Tibial nerve (tissue), 4 donors: Measurements from ENCODE around the gene SLC39A10. TPM values are rescaled to one million over a fixed set of nuclear protein-coding genes. Genes with fewer than 3 reads are reported as not detected.
A peak's percentile ranks its signal among the peaks of the same experiment; 100 is the strongest.

Experiments
- DNase-seq, 2 donors: peaks; one replicate each; pipeline ENCODE4 v3.0.0-alpha.2; 2019; ENCODE audit warnings: low spot score in 2 of 2
- H3K27ac ChIP-seq, 4 donors: fragments of 200-600 bp; sonication (generic) in 3 of 4; one replicate each; pipeline ENCODE4 v1.5.1; 2017 to 2019; ENCODE audit warnings: mild to moderate bottlenecking in 1 of 4
- H3K27me3 ChIP-seq, 2 donors: fragments of 200-600 bp; sonication (generic) in 1 of 2; one replicate each; pipeline versions ENCODE4 v1.5.1 to v1.6.0; 2017 to 2019
- H3K36me3 ChIP-seq, 3 donors: fragments of 200-600 bp; sonication (generic); one replicate each; pipeline ENCODE4 v1.5.1; 2018 to 2019
- H3K4me1 ChIP-seq, 4 donors: fragments of 200-600 bp; sonication (generic) in 3 of 4; one replicate each; pipeline ENCODE4 v1.5.1; 2017 to 2019
- H3K4me3 ChIP-seq, 4 donors: fragments of 200-600 bp; sonication (generic) in 3 of 4; one replicate each; pipeline ENCODE4 v1.5.1; 2017 to 2019; ENCODE audit warnings: mild to moderate bottlenecking in 1 of 4, moderate library complexity in 1 of 4
- H3K9me3 ChIP-seq, 4 donors: fragments of 200-600 bp; sonication (generic) in 3 of 4; one replicate each; pipeline ENCODE4 v1.5.1; 2017 to 2019
- EP300 ChIP-seq, 2 donors: sonication (generic); formaldehyde crosslinking; IDR thresholded peaks; one replicate each; pipeline ENCODE4 v1.6.1; 2017; ENCODE audit warnings: antibody characterized with exemption in 2 of 2, mild to moderate bottlenecking in 1 of 2
- POLR2A ChIP-seq, 2 donors: fragments of 450-650 bp; IDR thresholded peaks; one replicate each; pipeline ENCODE4 v1.6.1; 2017; ENCODE audit warnings: antibody characterized with exemption in 2 of 2, mild to moderate bottlenecking in 2 of 2, moderate library complexity in 2 of 2
- WGBS, 2 donors: methylation state at CpG; one replicate each; pipeline ENCODE4 v1.1.5; 2018; 5-methylcytosine and 5-hydroxymethylcytosine counted together
- total RNA-seq, 4 donors: library from RNA; depleted of rRNA; stranded (reverse); fragments of >200 nt; gene quantifications; one replicate each; pipeline ENCODE4 v1.1.0, GENCODE V29; 2016
- TF ChIP-seq, protein P1 (sequence below), 5 experiments: fragments of 200-600 bp in 3 of 5; fragments of 450-650 bp in 2 of 5; sonication (generic) in 3 of 5; IDR thresholded peaks; one replicate each; pipeline ENCODE4 v1.5.1; 2016 to 2019; ENCODE audit warnings: antibody characterized with exemption in 5 of 5, mild to moderate bottlenecking in 3 of 5, moderate library complexity in 2 of 5

SLC39A10 gene
- total RNA-seq, 4 donors from 2014 or later: 17.7 to 24.9 (median 20.7) TPM

DNA sequence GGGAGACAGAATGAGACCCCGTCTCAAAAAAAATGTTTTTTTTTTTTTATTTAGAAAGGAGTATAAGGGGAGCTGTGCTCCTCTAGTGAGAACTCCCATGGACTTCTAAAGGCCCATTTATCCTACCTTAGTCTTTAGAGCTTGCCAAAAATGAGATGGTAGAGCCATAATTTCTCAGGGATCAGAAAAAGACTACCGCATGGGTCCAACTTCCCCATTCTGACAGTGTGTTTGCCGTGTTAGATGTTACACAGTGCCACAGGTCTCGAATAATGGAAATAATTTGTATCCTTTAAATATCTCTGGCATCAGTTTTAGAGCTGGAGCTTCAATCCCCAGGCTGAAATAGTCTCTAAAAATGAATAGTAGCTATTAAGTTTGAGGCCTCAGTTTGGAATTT, 6.0 kb upstream of the SLC39A10 start:
- 86% methylated on average over 4 of the region's 4 CpGs for WGBS, 2 donors
- peak overlapping the region in 1 of 4 donors; percentile 27 for H3K27ac ChIP-seq
- H3K4me3 ChIP-seq: no peak overlapping the region
- H3K27me3 ChIP-seq: no peaks in the 10 kb centered on the region
- no peaks in the 10 kb centered on the region for H3K4me1 ChIP-seq
- H3K36me3 ChIP-seq: no peaks in the 10 kb centered on the region
- no peak for DNase-seq
- no peaks in the 10 kb centered on the region for H3K9me3 ChIP-seq
- TF ChIP-seq POLR2A (IDR thresholded peaks at IDR 0.05) (no peak), EP300 (IDR thresholded peaks at IDR 0.05) (no peak)
- TF ChIP-seq, protein P1, sequence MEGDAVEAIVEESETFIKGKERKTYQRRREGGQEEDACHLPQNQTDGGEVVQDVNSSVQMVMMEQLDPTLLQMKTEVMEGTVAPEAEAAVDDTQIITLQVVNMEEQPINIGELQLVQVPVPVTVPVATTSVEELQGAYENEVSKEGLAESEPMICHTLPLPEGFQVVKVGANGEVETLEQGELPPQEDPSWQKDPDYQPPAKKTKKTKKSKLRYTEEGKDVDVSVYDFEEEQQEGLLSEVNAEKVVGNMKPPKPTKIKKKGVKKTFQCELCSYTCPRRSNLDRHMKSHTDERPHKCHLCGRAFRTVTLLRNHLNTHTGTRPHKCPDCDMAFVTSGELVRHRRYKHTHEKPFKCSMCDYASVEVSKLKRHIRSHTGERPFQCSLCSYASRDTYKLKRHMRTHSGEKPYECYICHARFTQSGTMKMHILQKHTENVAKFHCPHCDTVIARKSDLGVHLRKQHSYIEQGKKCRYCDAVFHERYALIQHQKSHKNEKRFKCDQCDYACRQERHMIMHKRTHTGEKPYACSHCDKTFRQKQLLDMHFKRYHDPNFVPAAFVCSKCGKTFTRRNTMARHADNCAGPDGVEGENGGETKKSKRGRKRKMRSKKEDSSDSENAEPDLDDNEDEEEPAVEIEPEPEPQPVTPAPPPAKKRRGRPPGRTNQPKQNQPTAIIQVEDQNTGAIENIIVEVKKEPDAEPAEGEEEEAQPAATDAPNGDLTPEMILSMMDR (IDR thresholded peaks at IDR 0.05): no peak

DNA sequence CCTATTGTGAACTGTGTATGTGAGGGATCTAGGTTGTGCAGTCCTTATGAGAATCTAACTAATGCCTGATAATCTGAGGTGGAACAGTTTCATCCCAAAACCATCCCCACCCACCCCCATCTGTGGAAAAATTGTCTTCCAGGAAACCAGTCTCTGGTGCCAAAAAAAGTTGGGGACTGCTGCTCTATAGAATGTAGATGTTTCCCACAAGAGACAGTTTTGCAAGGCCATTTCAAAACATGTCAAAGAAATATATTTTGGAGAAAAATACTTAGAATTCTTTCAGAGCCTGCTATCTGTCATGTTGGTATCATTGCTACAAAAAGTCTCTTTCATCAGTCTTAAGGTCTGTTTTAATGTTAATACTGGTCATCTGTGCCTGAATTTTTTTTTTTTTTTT, 4.1 kb upstream of the SLC39A10 start:
- Histone ChIP-seq H3K27ac (no peak overlapping the region), H3K4me3 (no peak overlapping the region), H3K4me1 (no peaks in the 10 kb centered on the region), H3K27me3 (no peaks in the 10 kb centered on the region), H3K36me3 (no peaks in the 10 kb centered on the region), H3K9me3 (no peaks in the 10 kb centered on the region)
- TF ChIP-seq, protein P1 (IDR thresholded peaks at IDR 0.05): no peak
- no peak for TF ChIP-seq POLR2A (IDR thresholded peaks at IDR 0.05)
- no peak for TF ChIP-seq EP300 (IDR thresholded peaks at IDR 0.05)
- DNase-seq: no peak

DNA sequence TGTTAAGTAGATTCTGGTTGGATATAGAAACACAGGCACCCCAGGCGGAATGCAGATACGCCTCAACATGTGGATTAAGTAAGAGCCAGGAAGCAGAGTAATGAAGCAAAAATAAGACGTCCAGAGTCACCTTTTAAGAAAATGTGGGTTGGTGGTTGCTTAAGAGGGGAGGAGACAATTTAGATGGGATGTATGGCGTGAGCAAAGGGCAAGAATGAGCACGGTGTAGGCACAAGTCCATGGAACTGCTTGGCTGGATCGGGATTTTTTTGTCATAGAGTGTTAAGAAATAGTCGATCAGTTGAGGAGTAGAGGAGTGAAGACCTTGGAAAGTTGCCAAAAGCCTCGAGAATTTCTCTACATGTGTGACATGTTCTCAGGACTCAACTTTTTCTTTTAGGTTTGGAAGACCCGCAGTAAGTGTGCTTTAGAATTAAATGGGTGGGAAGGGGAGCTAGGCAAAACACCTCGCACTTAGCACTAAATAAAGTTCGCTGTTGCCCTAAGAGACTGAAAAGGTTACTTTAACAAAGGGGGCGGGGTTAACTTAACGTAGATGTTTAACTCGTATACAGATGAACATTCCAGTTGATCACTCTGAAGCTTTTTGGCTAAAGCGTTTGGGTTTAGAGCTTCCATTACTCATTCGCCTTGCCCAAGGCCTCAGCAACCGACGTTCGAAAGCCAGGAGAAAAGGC, 716 bp upstream of the SLC39A10 start:
- TF ChIP-seq POLR2A (IDR thresholded peaks at IDR 0.05) (no peak), EP300 (IDR thresholded peaks at IDR 0.05) (no peak)
- DNase-seq: peak in 1 of 2 donors; percentile 14
- no peaks in the 10 kb centered on the region for H3K36me3 ChIP-seq
- H3K4me1 ChIP-seq: peaks cover 0 to 25% (median 13%) of the 10 kb centered on the region in 4 donors
- 36% methylated on average over 19 of the region's 19 CpGs for WGBS, 2 donors
- peak overlapping the region; percentile 85 to 99 (median 96) for H3K27ac ChIP-seq
- H3K9me3 ChIP-seq: no peaks in the 10 kb centered on the region
- H3K4me3 ChIP-seq: peak overlapping the region; percentile 10 to 88 (median 76)
- H3K27me3 ChIP-seq: no peaks in the 10 kb centered on the region

DNA sequence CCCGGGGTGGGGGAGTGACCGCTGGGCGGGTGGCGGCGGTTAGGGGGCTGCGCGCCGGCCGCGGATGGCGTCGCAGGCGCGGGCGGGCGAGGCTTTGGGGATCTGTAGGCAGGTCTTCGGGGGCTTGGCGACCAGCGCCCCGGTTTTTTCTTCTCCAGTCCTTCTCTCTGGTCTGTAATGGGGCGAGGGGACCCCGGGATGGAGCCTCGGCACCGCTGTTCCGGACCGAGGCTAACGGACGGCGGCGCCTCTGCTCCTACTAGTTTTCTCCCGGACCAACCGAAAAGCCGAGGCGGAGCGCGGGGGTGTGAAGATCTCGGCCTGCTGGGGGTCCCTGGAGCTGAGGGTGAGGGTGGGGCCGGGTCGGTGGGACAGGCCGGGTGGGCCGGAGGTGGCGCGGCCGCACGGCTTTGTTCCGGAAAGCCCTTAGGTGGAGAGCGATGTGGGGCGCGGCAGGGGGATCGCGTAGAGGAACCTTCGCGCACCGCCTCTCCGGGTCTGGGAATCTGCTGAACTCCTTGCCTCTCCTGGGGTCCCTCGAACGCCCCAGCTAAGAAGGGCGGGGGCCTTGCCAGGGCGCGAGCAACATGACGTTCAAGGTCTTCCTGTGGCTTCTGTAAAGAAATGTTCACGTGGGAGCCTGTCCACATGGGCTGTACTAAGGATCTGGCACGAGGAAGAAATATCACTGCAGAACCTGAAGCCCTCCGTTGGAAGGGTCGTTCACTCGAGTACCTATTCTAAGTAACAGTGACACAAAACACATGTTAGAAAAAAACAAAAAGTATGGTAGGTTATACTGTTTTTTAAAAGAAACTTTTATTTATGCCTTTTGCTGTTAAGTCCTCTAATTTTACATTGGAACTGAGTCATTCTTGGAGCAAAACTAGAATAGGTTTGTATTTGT, 861 bp downstream of the SLC39A10 start:
- peak overlapping the region; percentile 76 to 89 (median 82) for H3K4me3 ChIP-seq
- peaks cover 0 to 25% (median 13%) of the 10 kb centered on the region in 4 donors for H3K4me1 ChIP-seq
- no peaks in the 10 kb centered on the region for H3K9me3 ChIP-seq
- peak overlapping the region; percentile 94 to 99 (median 98) for H3K27ac ChIP-seq
- WGBS, 2 donors: 1% methylated on average over 40 to 61 of the region's 66 CpGs
- no peaks in the 10 kb centered on the region for H3K27me3 ChIP-seq
- H3K36me3 ChIP-seq: no peaks in the 10 kb centered on the region
- DNase-seq: peak; percentile 60 to 83
- TF ChIP-seq EP300 (IDR thresholded peaks at IDR 0.05): peak in 1 of 2 donors; percentile 87
- TF ChIP-seq POLR2A (IDR thresholded peaks at IDR 0.05): peak in 1 of 2 donors; percentile 61
- TF ChIP-seq, protein P1 (IDR thresholded peaks at IDR 0.05): no peak

DNA sequence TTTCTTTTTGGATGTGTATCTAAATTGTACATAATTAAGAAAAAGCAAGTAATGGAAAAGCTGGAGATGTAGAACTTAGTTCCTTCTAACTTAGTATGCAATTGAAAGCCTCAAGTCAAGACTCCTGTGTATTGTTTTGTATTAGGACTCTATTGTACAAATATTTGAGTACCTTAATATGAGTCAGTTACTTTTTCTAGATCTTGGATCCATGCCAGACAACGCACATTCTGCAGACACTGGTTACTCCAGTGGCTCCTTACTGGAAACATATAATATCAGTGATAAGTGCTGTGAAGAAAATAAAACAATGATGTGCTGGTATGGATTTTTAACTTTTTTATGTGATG, 1.5 kb downstream of the SLC39A10 start:
- no peak for DNase-seq
- peak overlapping the region; percentile 76 to 89 (median 82) for H3K4me3 ChIP-seq
- no peak for TF ChIP-seq POLR2A (IDR thresholded peaks at IDR 0.05)
- no peak for TF ChIP-seq EP300 (IDR thresholded peaks at IDR 0.05)
- TF ChIP-seq, protein P1 (IDR thresholded peaks at IDR 0.05): no peak
- no peaks in the 10 kb centered on the region for H3K9me3 ChIP-seq
- H3K27ac ChIP-seq: peak overlapping the region; percentile 94 to 99 (median 98)
- H3K27me3 ChIP-seq: no peaks in the 10 kb centered on the region
- H3K4me1 ChIP-seq: peaks cover 0 to 25% (median 13%) of the 10 kb centered on the region in 4 donors
- 0% methylated on average over 1 of the region's 1 CpG for WGBS, 2 donors
- no peaks in the 10 kb centered on the region for H3K36me3 ChIP-seq
